Ishikawa (cell line): ENCODE measurements around the gene TMF1.

ENCODE experiments used
- CEBPB ChIP-seq: IDR thresholded peaks from 2 replicates; pipeline ENCODE4 v1.6.1; 2012
- CREB1 ChIP-seq: IDR thresholded peaks from 2 replicates; pipeline ENCODE4 v1.6.1; 2012; ENCODE audit warnings: low read depth
- EGR1 ChIP-seq: IDR thresholded peaks from 2 replicates; pipeline ENCODE4 v1.6.1; 2012
- EP300 ChIP-seq: IDR thresholded peaks from 2 replicates; pipeline ENCODE4 v1.6.1; 2012; ENCODE audit warnings: borderline replicate concordance
- FOXM1 ChIP-seq: IDR thresholded peaks from 2 replicates; pipeline ENCODE4 v1.6.1; 2012; ENCODE audit warnings: low read depth, borderline replicate concordance
- MAX ChIP-seq: IDR thresholded peaks from 2 replicates; pipeline ENCODE4 v1.6.1; 2012
- NFIC ChIP-seq: IDR thresholded peaks from 2 replicates; pipeline ENCODE4 v1.6.1; 2012
- RAD21 ChIP-seq: IDR thresholded peaks from 2 replicates; pipeline ENCODE4 v1.6.1; 2012; ENCODE audit warnings: low read depth
- REST ChIP-seq: IDR thresholded peaks from 2 replicates; pipeline ENCODE4 v1.6.1; 2012; ENCODE audit warnings: low read depth, mild to moderate bottlenecking
- TAF1 ChIP-seq: IDR thresholded peaks from 2 replicates; pipeline ENCODE4 v1.6.1; 2012; ENCODE audit warnings: low read depth, mild to moderate bottlenecking
- TCF12 ChIP-seq: IDR thresholded peaks from 2 replicates; pipeline ENCODE4 v1.6.1; 2012; ENCODE audit warnings: low read depth
- TEAD4 ChIP-seq: IDR thresholded peaks from 2 replicates; pipeline ENCODE4 v1.6.1; 2012
- USF1 ChIP-seq: IDR thresholded peaks from 2 replicates; pipeline ENCODE4 v1.6.1; 2012
- YY1 ChIP-seq: IDR thresholded peaks from 2 replicates; pipeline ENCODE4 v1.6.1; 2012; ENCODE audit warnings: low read depth
- ZBTB7A ChIP-seq: IDR thresholded peaks from 2 replicates; pipeline ENCODE4 v1.6.1; 2012; ENCODE audit warnings: low read depth

TMF1 gene

GRCh38 chr3:69082361-69082760 is 30.2 kb upstream of the TMF1 start:
- TF ChIP-seq YY1: no peak
- TF ChIP-seq EP300: no peak
- TF ChIP-seq NFIC: no peak
- no peak for TF ChIP-seq REST
- no peak for TF ChIP-seq TAF1
- no peak for TF ChIP-seq ZBTB7A
- TF ChIP-seq TEAD4: no peak
- no peak for TF ChIP-seq TCF12
- TF ChIP-seq USF1: no peak
- no peak for TF ChIP-seq CREB1
- no peak for TF ChIP-seq EGR1
- TF ChIP-seq RAD21: no peak
- TF ChIP-seq MAX: no peak

GRCh38 chr3:69081583-69082262 is 29.6 kb upstream of the TMF1 start:
- TF ChIP-seq TEAD4 (no peak), TAF1 (no peak), NFIC (no peak), TCF12 (no peak), FOXM1 (no peak), YY1 (no peak), MAX (no peak), EP300 (no peak), RAD21 (no peak), REST (no peak), EGR1 (no peak), ZBTB7A (no peak), CEBPB (no peak)

GRCh38 chr3:69080233-69080920 is 28.2 kb upstream of the TMF1 start, which contains the start of gene UBA3:
Gene UBA3 (minus strand): TSS chr3:69080365. CDS start chr3:69080353, 12 bp downstream.
- TF ChIP-seq TCF12: no peak
- TF ChIP-seq MAX: peak; percentile 80
- peak; percentile 96 for TF ChIP-seq YY1
- TF ChIP-seq TAF1: peak; percentile 98

- TF ChIP-seq USF1 (no peak), ZBTB7A (peak; percentile 61; the same call in 1 of the 2 replicates), NFIC (no peak), CEBPB (no peak), YY1 (no peak), CREB1 (no peak), MAX (no peak), FOXM1 (no peak), TAF1 (no peak)
Observed at GRCh38 chr3:69079269-69080159, 27.4 kb upstream of the TMF1 start.
